ENCODE data around the gene CDH4.

The CDH4 gene

GRCh38 chr20:61298661-61299060 lies 46.6 kb downstream of the CDH4 start:
- no peak for DNase-seq (ENCODE audit: low read depth in 2 of 2)
- TF ChIP-seq, protein P1, sequence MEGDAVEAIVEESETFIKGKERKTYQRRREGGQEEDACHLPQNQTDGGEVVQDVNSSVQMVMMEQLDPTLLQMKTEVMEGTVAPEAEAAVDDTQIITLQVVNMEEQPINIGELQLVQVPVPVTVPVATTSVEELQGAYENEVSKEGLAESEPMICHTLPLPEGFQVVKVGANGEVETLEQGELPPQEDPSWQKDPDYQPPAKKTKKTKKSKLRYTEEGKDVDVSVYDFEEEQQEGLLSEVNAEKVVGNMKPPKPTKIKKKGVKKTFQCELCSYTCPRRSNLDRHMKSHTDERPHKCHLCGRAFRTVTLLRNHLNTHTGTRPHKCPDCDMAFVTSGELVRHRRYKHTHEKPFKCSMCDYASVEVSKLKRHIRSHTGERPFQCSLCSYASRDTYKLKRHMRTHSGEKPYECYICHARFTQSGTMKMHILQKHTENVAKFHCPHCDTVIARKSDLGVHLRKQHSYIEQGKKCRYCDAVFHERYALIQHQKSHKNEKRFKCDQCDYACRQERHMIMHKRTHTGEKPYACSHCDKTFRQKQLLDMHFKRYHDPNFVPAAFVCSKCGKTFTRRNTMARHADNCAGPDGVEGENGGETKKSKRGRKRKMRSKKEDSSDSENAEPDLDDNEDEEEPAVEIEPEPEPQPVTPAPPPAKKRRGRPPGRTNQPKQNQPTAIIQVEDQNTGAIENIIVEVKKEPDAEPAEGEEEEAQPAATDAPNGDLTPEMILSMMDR (IDR thresholded peaks at IDR 0.05; ENCODE audit: low read depth, low read length), result no peak
- no peak overlapping the region for H3K4me3 ChIP-seq (replicated peaks in 1 of 2; ENCODE audit: low read depth in 2 of 2, low read length in 2 of 2)

DNA sequence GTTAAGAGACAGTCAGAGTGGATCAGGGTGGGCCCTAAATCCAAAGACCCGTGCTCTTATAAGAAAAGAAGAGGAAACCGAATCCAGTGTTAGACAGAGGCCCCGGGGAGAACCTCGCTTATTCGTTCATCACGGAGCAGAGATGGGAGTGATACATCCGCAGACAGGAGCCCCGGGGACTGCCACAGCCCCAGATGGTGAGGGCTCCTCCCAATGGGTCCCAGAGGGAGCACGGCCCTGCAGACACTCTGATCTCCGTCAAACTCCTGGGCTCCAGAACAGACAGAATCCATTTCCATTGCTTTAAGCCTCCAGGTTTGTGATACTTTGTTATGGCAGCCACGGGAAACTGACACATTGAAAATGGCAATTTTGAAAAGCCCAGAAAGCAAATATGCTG lies 47.0 kb downstream of the CDH4 start:
- DNase-seq (ENCODE audit: low read depth in 2 of 2), result no peak
- H3K4me3 ChIP-seq (replicated peaks in 1 of 2; ENCODE audit: low read depth in 2 of 2, low read length in 2 of 2), result no peak overlapping the region
- TF ChIP-seq, protein P1 (IDR thresholded peaks at IDR 0.05; ENCODE audit: low read depth, low read length), result no peak

GRCh38 chr20:61299618-61300017 lies 47.6 kb downstream of the CDH4 start:
- TF ChIP-seq, protein P1 (IDR thresholded peaks at IDR 0.05; ENCODE audit: low read depth, low read length), result no peak
- no peak for DNase-seq (ENCODE audit: low read depth in 2 of 2)

DNA sequence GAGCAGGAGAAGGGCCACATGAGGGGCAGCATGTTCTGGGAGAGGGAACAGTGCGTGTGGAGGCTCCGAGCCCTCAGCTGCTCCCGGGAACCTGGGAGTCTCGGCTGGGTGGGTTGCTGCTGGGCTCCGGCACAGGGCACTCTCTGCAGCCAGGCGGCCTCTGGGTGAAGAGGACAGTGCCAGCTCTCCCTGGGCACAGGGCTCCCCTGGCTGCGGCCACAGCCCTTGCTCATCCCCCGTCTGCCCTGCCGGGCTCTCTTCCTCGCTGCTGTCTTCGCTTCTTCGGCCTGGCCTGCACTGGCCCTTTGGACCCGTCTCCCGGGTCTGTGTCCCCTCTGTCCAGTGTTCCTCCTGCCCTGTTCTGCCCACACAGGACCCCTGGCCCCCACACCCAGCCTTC lies 48.2 kb downstream of the CDH4 start:
- TF ChIP-seq, protein P1 (IDR thresholded peaks at IDR 0.05; ENCODE audit: low read depth, low read length), result no peak
- DNase-seq (ENCODE audit: low read depth in 2 of 2), result no peak
- no peak overlapping the region for H3K4me3 ChIP-seq (replicated peaks in 1 of 2; ENCODE audit: low read depth in 2 of 2, low read length in 2 of 2)

More at GRCh38 chr20:61299618-61300017, 47.6 kb downstream of the CDH4 start:
- no peak overlapping the region for H3K4me3 ChIP-seq (replicated peaks in 1 of 2; ENCODE audit: low read depth in 2 of 2, low read length in 2 of 2)

DNA sequence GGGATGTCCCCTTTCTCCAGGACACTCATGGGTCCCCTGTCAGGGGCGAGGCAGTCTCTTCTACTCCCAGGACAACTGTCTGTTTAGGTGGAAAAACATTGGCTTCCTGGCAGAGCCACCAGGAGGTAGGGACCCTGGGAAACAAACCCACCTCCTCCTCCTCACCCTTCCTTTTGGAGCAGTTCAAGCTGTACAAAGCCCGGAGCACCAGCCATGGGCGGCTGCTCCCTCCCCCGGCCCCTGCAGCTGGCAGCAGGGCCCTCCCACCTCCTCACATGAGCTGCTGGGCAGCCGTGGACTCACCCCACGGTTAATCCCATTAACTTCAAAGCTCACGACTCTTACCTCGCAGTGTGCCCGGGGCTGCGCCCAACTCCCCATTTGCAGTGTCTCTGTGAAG lies 48.6 kb downstream of the CDH4 start:
- H3K4me3 ChIP-seq (replicated peaks in 1 of 2; ENCODE audit: low read depth in 2 of 2, low read length in 2 of 2), result no peak overlapping the region
- DNase-seq (ENCODE audit: low read depth in 2 of 2), result no peak
- TF ChIP-seq, protein P1 (IDR thresholded peaks at IDR 0.05; ENCODE audit: low read depth, low read length), result no peak

GRCh38 chr20:61301711-61302525 lies 49.9 kb downstream of the CDH4 start:
- TF ChIP-seq, protein P1 (IDR thresholded peaks at IDR 0.05; ENCODE audit: low read depth, low read length), result no peak
- no peak overlapping the region for H3K4me3 ChIP-seq (replicated peaks in 1 of 2; ENCODE audit: low read depth in 2 of 2, low read length in 2 of 2)
- DNase-seq (ENCODE audit: low read depth in 2 of 2), result no peak
